Lower leg skin (tissue), 4 donors: ENCODE results near the gene BCL2. TPM values are rescaled to one million over a fixed set of nuclear protein-coding genes. Genes with fewer than 3 reads are reported as not detected.
"Not testable (repeated sequence)": the region's sequence is repeated elsewhere in the genome, so short reads cannot be mapped to it uniquely, and the experiment has no call there.

Experiments used
- DNase-seq, 2 donors: peaks; one replicate each; pipeline ENCODE4 v3.0.0-alpha.2; 2019; ENCODE audit warnings: low spot score in 2 of 2
- H3K4me3 ChIP-seq: fragments of 200-600 bp; sonication (generic); 2 replicates; pipeline ENCODE4 v1.5.1; 2017; ENCODE audit warnings: mild to moderate bottlenecking, low read depth; ENCODE audit not compliant: poor library complexity, severe bottlenecking
- POLR2A ChIP-seq, 2 donors: fragments of 450-650 bp; IDR thresholded peaks; one replicate each; pipeline ENCODE4 v1.6.1; 2016 to 2017; ENCODE audit warnings: antibody characterized with exemption in 2 of 2, mild to moderate bottlenecking in 1 of 2, moderate library complexity in 1 of 2
- WGBS, 2 donors: methylation state at CpG; one replicate each; pipeline ENCODE4 v1.1.5; 2018; 5-methylcytosine and 5-hydroxymethylcytosine counted together
- intact Hi-C: fragments of 100-400 bp; cut with DNase I; formaldehyde crosslinking; loops from one replicate; pipeline ENCODE4 v1.15.0; 2023; ENCODE audit warnings: low total_unique reads
- total RNA-seq, 4 donors: library from RNA; depleted of rRNA; stranded (reverse); fragments of >200 nt; gene quantifications; one replicate each; pipeline ENCODE4 v1.1.0, GENCODE V29; 2016
- TF ChIP-seq, protein P1 (sequence below), 3 donors: fragments of 450-650 bp; IDR thresholded peaks; one replicate each; pipeline ENCODE4 v1.5.1; 2016; ENCODE audit warnings: antibody characterized with exemption in 3 of 3, mild to moderate bottlenecking in 3 of 3, moderate library complexity in 2 of 3

Gene BCL2
- total RNA-seq, 4 donors from 2014 or later: 12.8 to 21.7 (median 18.2) TPM

DNA sequence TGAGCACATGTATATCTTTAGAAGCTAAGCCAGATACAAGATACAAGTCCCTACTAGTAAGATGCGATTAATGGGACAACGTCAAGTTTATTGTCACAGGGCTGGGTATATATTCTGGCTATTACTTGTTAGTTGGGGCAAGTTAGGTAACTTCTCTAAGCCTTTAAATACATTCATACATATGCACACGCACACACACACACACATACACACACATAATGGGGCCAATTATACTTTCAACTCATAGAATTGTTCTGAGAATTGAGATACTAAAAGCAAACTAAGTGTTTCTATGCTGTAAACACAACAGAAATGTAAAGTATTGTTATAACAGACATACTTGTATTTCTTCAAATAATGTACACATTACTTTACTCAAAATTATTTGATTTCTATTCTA is 116.1 kb downstream of the BCL2 start:
- 61 to 64% methylated on average over 3 of the region's 3 CpGs for WGBS, 2 donors
- no peak overlapping the region for H3K4me3 ChIP-seq
- intact Hi-C loops: no loop called here
- TF ChIP-seq, protein P1, sequence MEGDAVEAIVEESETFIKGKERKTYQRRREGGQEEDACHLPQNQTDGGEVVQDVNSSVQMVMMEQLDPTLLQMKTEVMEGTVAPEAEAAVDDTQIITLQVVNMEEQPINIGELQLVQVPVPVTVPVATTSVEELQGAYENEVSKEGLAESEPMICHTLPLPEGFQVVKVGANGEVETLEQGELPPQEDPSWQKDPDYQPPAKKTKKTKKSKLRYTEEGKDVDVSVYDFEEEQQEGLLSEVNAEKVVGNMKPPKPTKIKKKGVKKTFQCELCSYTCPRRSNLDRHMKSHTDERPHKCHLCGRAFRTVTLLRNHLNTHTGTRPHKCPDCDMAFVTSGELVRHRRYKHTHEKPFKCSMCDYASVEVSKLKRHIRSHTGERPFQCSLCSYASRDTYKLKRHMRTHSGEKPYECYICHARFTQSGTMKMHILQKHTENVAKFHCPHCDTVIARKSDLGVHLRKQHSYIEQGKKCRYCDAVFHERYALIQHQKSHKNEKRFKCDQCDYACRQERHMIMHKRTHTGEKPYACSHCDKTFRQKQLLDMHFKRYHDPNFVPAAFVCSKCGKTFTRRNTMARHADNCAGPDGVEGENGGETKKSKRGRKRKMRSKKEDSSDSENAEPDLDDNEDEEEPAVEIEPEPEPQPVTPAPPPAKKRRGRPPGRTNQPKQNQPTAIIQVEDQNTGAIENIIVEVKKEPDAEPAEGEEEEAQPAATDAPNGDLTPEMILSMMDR (IDR thresholded peaks at IDR 0.05): no peak
- TF ChIP-seq POLR2A (IDR thresholded peaks at IDR 0.05): no peak
- no peak for DNase-seq

DNA sequence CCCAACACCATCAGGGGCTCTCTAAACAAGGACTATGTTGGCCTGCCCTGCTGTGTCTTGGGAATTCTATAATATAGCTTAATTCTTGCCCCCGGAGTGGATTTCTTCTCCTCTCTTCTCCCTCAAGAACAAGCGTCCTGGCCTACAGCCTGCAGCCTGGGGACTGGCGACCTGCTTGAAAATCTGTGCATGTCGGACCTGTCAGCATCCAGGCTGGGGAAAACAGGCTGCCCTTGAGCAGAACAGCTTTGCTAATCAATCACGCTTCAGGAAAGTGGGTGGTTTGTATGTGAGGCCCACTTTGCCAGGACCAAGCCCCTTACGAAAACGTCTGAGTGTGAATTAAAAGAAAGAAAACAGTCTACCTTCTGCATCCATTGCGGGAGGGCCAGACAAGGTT is 116.7 kb downstream of the BCL2 start:
- TF ChIP-seq POLR2A (IDR thresholded peaks at IDR 0.05): no peak
- TF ChIP-seq, protein P1 (IDR thresholded peaks at IDR 0.05): no peak
- DNase-seq: no peak
- H3K4me3 ChIP-seq: no peak overlapping the region
- intact Hi-C loops: no loop called here
- WGBS, 2 donors: 69 to 77% methylated on average over 8 of the region's 8 CpGs

DNA sequence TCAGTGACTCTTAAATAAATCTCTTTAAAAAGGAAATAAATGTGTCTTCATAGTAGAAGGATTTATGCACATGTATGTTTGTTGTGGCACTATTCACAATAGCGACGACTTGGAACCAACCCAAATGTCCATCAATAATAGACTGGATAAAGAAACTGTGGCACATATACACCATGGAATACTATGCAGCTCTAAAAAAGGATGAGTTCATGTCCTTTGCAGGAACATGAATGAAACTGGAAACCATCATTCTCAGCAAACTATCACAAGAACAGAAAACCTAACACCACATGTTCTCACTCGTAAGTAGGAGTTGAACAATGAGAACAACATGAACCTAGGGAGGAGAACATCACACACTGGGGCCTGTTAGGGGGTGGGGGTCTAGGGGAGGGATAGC is 118.1 kb downstream of the BCL2 start:
- DNase-seq, intact Hi-C loops: not testable (repeated sequence)

DNA sequence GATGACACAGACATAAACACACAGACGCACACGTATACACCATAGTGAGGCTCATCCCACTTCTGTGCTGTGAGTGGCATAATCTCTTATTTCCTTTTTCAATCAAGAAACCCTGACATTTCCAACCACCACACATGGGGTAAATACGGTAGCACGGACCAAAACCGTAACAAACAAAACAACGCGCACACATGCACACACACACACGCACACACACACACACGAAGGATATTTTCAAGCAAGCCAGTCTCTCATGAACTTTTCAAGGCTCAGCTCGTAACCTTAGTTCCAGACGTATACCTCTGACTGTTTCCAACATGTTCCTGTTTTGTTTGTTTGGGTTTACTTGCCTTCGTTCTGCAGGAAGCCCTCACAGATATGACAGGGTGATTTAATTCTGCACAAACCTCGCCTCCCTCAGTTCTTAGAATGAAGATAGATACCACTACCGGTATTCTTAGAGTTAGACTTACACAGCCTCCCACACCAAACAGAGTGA is 119.8 kb downstream of the BCL2 start:
- no peak overlapping the region for H3K4me3 ChIP-seq
- 37 to 47% methylated on average over 14 of the region's 14 CpGs for WGBS, 2 donors
- DNase-seq: no peak
- no peak for TF ChIP-seq POLR2A (IDR thresholded peaks at IDR 0.05)
- TF ChIP-seq, protein P1 (IDR thresholded peaks at IDR 0.05): no peak
- intact Hi-C loops: no loop called here

More for the DNA sequence above, 118.1 kb downstream of the BCL2 start:
- not testable (repeated sequence) for H3K4me3 ChIP-seq
- 82 to 91% methylated on average over 3 of the region's 3 CpGs for WGBS, 2 donors

DNA sequence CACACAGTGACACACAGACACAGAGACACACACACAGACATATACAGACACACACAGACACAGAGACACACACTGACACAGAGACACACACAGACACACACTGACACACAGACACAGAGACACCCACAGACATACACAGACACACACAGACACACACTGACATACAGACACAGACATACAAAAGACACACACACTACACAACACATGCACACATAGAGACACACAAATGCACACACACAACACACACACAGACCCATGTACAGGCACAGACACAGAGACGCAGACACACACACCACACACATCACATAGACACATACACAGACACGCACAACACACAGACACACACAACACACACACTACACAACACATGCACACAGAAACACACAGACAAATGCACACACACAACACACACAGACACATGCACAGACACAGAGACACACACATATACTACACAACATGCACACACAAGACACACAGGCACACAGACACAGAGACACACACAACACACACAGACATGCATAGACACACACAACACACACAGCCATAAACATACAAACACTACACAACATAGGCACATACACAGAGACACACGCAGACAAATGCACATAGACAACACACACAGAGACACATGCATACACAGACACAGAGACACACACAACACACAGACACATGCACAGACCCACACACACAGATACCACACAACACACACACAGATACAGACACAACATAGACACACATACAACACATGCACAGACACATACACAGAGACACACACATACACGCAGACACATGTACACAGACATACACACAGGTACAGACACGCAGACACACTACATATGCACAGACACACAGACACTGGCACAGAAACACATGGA is 120.5 kb downstream of the BCL2 start:
- H3K4me3 ChIP-seq: no peak overlapping the region
- intact Hi-C loops: no loop called here
- no peak for TF ChIP-seq POLR2A (IDR thresholded peaks at IDR 0.05)
- TF ChIP-seq, protein P1 (IDR thresholded peaks at IDR 0.05): peak in 1 of 3 donors; percentile 13
- 75 to 79% methylated on average over 5 of the region's 5 CpGs for WGBS, 2 donors
- DNase-seq: no peak

DNA sequence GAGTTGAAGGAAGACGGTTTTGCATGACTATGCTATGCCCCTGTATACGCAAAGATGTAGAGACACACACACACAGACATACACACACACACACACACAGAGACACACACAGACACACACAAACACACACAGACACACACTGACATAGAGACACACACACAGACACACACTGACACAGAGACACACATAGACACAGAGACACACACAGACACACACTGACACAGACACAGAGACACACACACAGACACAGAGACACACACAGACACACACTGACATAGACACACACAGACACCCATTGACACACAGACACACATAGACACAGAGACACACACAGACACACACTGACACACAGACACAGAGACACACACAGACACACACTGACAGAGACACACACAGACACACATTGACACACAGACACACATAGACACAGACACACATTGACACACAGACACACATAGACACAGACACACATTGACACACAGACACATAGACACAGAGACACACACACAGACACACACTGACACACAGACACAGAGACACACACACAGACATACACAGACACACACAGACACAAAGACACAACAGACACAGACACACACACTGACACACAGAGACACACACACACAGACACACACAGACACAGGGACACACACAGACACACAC is 121.3 kb downstream of the BCL2 start:
- 58 to 64% methylated on average over 2 of the region's 2 CpGs for WGBS, 2 donors
- TF ChIP-seq, protein P1 (IDR thresholded peaks at IDR 0.05): no peak
- TF ChIP-seq POLR2A (IDR thresholded peaks at IDR 0.05): no peak

More for the DNA sequence above, 121.3 kb downstream of the BCL2 start:
- intact Hi-C loops: no loop called here
- H3K4me3 ChIP-seq: no peak overlapping the region
- no peak for DNase-seq
